Cortex of kidney (tissue), 1 donor: Measurements from ENCODE around the gene TBC1D25.
"Not testable (repeated sequence)": the region's sequence is repeated elsewhere in the genome, so short reads cannot be mapped to it uniquely, and the experiment has no call there.

ENCODE experiments used
- DNase-seq: peaks from one replicate; lab custom pipeline; 2025; lab: John Stamatoyannopoulos, UW

The TBC1D25 gene

DNA sequence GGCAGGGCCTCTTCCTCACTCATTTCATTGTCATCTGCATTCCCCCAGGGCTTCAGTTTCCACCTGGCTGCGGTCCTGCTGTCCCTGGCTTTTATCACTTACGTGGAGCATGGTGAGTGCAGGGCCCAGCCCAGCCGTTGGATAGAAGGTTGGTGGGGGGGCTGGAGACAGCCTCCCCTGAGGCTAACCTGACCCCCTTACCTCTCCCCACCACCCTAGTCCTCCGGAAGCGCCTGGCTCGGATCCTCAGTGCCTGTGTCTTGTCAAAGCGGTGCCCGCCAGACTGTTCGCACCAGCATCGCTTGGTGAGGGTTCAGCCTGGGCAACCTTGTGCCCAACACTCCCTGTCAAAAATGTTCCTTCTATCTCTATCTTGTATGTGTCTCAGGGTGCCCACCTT, 23.7 kb upstream of the TBC1D25 start:
- no peak for DNase-seq

DNA sequence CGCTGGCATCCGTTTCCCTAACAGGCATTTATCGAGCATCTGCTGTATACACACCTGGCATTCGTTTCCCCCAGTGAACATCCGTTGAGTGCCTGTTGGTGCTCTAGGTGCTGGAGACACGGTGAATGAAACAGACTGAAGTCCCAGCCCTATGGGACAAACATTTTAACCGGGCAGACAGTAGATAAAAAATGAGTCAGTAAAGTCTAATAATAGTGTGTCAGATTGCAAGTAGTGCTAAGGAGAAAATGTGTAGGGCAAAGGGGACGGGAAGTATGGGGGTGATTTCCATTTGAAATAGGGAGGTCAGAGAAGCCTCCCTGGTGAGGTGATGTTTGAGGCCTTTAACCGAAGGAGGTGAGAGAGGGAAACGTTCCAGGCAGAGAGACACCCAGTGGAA, 23.2 kb upstream of the TBC1D25 start:
- no peak for DNase-seq

DNA sequence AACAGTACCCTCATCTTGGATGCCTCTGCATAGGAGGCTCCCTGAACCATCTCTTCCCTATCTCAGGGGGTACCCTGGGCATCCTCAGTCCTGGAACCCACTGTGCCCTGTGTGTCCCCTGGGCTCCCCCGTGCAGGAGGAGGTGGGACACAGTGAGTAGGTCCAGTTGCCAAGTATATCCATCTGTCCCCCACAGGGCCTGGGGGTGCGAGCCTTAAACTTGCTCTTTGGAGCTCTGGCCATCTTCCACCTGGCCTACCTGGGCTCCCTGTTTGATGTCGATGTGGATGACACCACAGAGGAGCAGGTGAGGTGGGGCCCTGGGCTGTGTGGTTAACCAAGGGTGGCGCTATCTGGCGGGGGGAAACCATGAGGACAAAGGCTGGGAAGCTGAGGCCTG, 22.5 kb upstream of the TBC1D25 start:
- DNase-seq = no peak

DNA sequence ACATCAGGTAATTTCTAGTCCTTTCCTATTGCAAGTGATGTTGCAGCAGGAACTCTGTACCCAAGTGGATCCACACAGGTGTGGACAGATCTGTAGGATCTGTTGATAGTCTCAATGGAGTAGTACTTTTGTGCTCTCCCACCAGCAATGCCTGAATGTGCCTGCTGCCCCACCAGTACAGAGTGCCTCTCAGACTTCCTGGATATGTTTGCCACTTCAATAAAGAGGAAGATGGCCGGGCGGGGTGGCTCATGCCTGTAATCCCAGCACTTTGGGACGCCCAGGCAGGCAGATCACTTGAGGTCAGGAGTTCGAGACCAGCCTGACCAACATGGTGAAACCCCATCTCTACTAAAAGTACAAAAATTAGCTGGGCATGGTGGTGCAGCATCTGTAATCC, 20.0 kb upstream of the TBC1D25 start:
- not testable (repeated sequence) for DNase-seq

DNA sequence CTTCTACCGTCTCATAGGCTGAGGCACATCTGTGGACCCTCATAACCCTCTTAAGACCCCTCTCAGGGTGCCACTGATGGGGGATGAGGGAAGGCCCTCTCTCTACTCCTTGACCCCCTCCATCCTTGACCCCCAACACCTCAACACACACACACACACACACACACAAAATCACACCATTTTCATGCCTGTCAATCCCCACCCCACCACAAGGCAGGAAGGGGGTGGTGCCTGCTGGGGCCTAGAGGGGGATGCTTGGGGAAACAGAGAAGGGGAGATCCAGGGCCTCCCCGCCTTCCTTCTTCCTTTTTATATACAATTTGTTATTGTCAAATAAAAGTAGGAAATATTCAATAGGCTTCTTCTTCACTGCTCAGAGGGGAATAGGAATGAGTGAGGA, 19.1 kb upstream of the TBC1D25 start:
- DNase-seq = no peak

DNA sequence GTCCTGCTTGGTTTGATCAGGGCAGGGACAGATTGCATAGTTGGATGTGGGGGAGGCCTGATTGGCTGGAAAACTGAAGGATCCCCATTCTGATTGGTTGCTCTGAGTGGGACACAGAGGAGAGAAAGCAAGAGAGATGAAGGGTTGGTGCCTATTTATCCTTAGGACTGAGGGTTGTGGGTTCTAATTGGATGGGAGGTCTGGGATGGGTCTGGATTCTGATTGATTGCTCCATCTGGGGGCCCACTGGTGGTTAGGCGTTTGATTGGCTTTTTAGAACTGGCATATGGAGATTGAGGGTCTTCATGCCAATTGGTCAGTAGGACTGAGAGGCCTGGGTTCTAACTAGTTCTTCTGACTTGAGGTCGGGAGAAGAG, 18.6 kb upstream of the TBC1D25 start:
- no peak for DNase-seq

DNA sequence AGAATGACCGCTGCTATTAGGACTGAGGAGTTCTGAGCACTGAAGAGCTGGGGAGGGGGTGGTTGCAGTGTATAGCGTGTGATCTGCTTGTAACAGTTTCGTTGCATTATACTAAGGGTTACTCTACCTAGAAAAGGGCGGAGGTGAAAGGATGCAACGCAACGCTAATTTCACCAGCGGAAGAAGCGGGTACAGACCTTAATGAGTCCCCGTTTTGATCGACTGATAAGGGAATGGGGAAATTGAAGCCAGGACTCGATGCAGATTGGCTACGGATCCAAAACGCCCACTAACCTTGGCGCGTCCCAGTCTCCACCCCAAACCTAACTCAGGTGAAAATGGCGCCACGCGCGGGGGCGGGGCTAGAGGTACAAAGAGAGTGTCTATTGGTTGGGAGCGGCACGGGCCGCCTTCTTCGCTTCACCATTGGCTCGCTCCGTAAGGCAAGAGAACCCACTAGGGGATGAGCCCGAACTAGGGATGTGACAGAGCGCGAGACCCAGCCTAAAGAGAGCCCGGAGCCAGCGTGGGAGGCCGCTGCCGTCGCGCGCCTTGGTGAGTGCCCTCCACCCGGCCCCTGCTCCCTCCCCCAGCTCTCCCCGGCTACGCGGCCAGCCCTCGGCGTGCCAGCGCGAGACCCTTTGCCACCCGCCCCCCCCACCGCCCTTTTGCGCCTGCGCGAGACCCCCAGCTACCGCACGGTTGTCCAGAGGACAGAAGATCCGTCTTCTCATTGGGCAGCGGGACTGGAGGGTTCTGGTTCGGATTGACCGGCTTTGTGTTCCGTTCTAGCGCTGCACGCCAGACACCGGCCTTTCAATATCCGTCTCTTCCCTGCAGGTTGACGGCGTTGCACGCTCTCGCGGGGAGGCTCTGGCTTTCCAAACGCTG, 17.9 kb upstream of the TBC1D25 start, which contains the start of gene EBP:
TSS of gene EBP (plus strand) at position 456 of the 891 bp plus-strand sequence. CDS start 1,964 bp downstream, outside the sequence.
- no peak for DNase-seq

DNA sequence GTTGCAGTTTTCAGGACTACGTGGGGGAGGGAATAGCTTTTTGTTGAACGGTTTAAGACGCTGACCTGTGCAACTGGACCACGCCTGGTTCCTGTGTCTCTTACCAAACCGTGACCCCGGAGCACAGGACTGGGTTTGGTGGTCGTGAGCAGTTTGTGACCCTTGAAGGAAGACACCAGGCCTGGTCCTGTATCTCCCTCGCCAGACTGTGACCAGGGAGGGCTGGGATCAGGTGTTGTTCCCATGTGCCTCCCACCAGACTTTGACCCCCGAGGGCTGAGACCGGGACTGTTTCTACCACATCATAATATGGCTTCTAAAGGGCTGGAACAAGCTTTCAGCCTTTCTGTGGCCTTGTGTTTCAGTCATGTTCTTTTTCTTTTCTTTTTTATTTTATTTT, 17.2 kb upstream of the TBC1D25 start:
- DNase-seq = no peak

DNA sequence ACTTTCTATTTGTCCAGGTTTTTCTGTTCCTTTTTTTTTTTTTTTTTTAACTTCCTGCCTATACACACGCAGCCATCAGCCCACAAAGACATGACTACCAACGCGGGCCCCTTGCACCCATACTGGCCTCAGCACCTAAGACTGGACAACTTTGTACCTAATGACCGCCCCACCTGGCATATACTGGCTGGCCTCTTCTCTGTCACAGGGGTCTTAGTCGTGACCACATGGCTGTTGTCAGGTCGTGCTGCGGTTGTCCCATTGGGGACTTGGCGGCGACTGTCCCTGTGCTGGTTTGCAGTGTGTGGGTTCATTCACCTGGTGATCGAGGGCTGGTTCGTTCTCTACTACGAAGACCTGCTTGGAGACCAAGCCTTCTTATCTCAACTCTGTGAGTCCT, 15.8 kb upstream of the TBC1D25 start:
- no peak for DNase-seq

DNA sequence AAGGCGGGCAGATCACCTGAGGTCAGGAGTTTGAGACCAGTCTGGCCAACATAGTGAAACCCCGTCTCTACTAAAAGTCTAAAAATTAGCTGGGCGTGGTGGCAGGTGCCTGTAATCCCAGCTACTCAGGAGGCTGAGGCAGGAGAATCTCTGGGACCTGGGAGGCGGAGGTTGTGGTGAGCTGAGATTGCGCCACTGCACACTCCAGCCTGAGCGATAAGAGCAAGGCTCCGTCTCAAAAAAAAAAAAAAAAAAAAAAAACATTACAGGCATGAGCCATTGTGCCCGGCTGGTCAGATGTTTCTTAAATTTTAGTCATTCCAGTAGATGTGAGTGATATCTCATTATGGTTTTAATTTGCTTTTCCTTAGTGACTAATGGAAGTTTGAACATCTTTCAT, 13.7 kb upstream of the TBC1D25 start:
- not testable (repeated sequence) for DNase-seq

DNA sequence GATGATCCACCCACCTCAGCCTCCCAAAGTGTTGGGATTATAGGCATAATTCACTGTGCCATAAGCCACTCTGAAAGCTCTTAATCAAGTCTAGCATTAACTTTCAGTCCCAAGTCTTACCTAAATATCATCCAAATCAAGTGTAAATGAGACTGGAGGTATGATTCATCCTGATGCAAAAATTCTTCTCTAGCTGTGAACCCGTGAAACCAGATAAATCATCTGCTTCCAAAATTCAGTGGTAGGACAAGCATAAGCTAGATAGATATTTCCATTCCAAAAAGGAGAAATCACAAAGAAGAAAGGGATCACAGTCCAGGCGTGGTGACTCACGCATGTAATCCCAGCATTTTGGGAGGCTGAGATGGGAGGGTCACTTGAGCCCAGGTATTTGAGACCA, 8.8 kb upstream of the TBC1D25 start:
- no peak for DNase-seq

DNA sequence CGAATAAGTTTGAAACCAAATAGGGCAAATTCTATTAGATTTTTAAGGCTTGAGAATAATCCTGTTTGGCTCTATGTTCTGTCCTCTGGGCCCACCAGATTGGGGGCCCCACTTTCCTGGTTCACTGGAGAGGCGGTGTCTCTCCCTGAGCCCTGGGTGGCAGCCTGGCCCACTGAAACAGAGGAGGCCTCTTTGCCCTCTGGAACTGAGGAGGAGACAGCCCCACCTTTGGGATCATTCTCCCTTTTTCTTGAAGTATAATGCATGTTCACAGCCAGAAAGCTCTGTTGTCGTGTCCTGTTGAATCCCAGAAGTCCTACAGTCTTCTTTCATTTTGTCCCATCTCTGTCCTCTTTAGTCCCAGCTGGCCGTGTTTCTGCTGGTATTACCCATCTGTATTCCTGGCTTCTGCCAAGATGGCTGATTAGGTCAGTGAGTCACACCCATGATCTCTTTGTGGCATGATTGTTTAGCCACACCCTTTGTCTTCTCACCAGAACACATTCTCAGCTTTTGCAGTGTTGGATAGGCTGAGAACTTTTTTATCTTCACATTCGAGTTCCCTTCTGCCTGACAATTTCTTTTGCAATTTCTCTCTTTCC, 8.1 kb upstream of the TBC1D25 start:
- no peak for DNase-seq

DNA sequence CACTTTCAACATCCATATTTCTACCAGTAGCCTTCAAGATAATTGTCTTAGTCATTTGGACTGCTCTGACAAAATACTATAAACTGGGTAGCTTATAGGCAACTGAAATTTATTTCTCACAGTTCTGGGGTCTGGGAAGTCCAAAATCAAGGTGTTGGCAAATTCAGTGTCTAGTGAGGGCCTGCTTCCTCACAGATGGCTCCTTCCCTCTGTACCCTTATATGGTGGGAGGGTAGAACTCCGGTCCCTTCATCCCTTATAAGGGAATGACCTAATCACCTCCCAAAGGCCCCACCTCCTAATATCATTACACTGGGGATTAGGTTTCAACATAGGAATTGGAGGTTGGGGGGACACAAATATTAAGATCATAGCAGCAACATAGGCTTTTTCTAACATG, 7.4 kb upstream of the TBC1D25 start:
- no peak for DNase-seq

DNA sequence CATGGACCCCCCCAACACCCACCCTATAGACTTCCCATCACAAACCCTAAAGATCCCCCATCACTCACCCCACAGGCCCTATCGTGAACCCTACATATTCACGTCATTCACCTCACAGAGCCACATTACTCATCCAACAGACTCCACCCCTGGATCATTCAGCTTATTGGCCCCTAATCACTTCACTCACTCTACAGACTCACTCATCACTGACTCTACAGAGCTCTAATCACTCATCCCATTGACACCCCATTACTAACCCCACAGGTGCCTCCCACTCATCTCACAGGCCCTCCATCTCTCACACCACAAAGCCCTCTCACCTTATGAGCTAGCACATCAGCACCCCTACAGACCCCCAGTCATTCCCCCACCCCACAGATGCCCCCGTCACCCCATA, 6.3 kb upstream of the TBC1D25 start:
- no peak for DNase-seq

DNA sequence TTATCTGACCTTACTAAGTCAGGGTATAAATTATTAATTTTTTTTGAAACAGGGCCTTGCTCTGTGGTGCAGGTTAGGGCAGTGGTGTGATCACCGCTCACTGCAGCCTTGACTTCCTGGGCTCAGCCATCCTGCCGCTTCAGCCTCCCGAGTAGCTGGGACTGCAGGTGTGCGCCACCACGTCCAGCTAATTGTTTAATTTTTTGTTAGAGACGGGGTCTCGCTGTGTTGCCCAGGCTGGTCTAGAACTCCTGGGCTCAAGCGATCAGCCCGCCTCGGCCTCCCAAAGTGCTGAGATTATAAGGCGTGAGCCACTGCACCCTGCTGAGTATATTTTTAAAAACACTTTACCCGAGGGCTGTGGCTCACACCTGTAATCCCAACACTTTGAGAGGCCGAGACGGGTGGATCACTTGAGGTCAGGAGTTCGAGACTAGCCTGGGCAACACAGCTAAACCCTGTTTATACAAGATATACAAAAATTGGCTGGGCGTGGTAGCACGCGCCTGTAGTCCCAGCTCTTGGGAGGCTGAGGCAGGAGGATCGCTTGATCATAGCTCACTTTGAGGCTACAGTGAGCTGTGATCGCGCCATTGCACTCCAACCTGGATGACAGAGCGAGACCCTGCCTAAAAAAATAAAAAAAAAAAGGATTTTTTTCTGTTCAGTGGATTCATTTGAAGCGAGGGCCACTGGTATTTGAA, 721 bp upstream of the TBC1D25 start:
- no peak for DNase-seq

DNA sequence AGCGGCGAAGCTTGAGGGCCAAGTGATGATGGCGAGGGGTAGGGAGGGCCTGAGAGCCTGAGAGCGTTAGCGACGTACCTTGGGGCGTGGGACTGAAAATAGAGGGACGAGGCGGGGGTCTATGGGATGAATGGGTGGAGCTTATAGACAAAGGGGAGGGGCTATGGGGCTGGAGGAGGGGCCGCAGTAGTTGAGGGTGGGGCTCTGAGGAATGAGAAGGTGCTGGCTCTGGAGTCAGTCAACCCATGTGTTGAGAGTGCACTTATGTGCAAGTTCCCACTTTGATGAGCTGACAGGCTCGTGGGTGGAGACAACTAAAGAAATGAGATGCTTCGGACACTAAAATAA, 488 bp downstream of the TBC1D25 start:
- DNase-seq = no peak

DNA sequence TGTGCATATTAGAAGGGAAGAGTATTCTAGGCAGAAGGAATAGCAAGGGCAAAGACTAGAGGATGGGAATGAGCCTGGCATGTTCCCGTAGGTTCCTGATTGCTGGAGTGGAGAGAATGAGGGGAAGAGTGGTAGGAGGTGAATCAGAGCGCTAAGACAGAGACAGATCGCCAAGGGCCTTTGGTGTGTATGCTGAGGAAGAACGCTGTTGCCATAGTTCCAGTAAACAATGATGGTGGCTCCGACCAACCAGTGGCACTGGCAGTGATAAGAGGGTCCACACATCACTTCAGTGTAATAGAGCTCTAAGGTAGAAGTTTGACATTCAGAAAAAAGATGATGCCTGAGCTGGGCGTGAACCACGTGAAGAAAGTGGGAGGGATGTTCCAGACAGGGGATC, 966 bp downstream of the TBC1D25 start:
- DNase-seq = no peak

DNA sequence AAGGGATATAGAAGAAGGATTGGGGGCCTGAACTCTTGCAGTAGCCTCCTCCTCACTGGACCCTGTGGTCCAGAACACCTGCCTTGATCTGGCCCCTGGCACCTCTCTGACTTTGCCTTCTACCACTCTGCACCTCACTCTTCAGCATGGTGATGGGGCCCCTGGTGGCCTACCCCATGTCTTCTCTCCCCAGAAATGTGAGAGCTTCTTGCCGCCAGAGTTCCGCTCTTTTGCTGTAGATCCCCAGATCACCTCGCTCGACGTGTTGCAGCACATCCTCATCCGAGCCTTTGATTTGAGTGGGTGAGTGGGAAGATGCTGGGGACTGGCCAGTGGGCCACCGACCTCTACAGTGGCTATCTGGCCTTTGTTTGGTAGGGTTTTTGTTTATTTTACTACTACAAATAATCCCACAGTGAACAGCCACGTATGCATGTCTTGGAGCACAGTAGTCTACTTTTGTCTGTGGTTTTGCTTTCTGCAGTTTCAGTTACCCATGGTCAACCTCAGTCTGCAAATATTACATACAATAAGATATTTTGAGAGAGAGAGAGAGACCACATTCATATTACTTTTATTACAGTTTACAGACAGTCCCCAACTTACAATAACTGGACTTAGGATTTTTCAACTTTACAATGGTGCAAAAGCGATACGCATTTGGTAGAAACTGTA, 1.8 kb downstream of the TBC1D25 start:
- no peak for DNase-seq

DNA sequence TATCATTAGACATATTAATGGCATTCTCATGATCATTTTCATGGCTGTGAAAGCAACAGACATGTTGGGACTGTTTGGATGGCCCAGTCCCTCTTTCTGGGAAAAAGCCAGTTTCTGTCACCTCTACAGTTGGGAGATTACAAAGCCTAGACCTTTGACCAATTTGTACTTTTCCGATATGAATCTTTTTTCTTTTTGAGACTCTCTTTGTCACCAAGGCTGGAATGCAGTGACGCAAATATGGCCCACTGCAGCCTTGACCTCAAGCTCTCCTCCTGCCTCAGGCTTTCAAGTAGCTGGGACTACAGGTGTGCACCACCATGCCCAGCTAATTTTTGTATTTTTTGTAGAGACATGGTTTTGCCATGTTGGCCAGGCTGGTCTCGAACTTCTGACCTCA, 9.4 kb downstream of the TBC1D25 start:
- no peak for DNase-seq

DNA sequence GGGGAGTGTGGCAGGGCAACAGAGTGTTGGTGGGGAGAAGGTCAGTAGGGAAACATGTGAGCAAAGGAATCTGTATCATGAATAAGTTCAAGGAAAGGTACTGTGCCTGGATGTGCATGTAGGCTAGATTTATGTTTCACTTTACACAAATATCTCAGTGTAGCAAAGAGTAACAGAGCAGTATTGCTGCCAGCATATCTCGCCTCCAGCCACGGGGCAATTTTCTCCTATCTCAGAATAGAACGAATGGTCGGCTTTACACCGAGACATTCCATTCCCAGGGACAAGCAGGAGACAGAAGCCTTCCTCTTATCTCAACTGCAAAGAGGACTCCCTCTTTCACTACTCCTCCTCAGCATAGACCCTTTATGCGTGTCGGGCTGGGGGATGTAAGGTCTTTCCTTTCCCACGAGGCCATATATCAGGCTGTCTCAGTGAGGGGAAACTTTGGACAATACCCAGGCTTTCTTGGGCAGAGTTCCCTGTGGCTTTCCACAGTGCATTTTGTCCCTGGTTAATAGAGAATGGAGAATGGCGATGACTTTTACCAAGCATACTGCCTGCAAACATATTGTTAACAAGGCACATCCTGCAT, 16.3 kb downstream of the TBC1D25 start:
- DNase-seq = not testable (repeated sequence)

DNA sequence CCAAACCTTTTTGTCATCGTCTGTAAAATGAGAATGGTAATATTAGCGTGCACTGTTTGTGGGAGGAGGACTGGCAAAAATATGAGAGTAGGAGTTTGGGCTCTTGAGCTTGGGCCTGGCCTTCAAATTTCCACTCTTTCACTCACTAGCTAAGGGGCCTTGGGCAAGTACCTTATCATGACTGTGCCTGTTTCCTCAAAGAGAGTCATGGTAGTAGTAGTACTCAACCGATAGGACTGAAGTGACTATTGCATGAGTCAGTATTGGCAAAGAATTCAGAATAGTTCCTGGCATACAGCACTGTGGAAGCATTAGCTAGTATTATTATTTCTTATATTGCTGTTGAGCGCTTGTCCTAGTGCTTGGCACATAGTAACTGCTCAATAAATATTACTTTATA, 18.8 kb downstream of the TBC1D25 start:
- DNase-seq = no peak

DNA sequence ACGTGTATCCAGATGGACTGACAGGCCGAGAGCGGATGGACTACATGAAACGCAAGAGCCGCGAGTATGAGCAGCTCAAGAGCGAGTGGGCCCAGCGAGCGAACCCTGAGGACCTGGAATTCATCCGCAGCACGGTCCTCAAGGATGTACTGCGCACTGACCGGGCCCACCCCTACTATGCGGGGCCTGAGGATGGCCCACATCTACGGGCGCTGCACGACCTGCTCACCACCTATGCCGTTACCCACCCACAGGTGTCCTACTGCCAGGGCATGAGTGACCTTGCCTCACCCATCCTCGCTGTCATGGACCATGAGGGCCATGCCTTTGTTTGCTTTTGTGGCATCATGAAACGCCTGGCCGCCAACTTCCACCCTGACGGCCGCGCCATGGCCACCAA, 20.1 kb downstream of the TBC1D25 start:
- DNase-seq = no peak
